IPS-NIHi7 (cell line): Measurements from ENCODE around the gene PGP.

ENCODE experiments used
- DNase-seq: peaks from one replicate; pipeline ENCODE4 v3.0.0; 2012; ENCODE audit warnings: mixed read lengths; ENCODE audit errors: extremely low spot score

The PGP gene

GRCh38 chr16:2199095-2199494 lies 15.5 kb downstream of the PGP start:
- DNase-seq = no peak

- DNase-seq = no peak
These were observed 16.4 kb downstream of the PGP start for GRCh38 chr16:2198283-2198682.

GRCh38 chr16:2197765-2198164 lies 16.9 kb downstream of the PGP start:
- DNase-seq = no peak

GRCh38 chr16:2196981-2197511 lies 17.6 kb downstream of the PGP start:
- no peak for DNase-seq

- peak; percentile 54 for DNase-seq
These were observed 18.3 kb downstream of the PGP start, which contains the start of gene CASKIN1 for GRCh38 chr16:2196162-2196980. Gene CASKIN1, minus strand, starts transcription at chr16:2196605. Its CDS starts 173 bp downstream, at chr16:2196432.

- DNase-seq = peak; percentile 31
These were observed 19.1 kb downstream of the PGP start for GRCh38 chr16:2195322-2196161.

GRCh38 chr16:2194852-2195321 lies 19.8 kb downstream of the PGP start:
- DNase-seq = peak; percentile 84

- no peak for DNase-seq
These were observed 20.3 kb downstream of the PGP start for GRCh38 chr16:2194166-2194834.

GRCh38 chr16:2191446-2191706 lies 23.3 kb downstream of the PGP start:
- DNase-seq = no peak

GRCh38 chr16:2190659-2191445 lies 23.8 kb downstream of the PGP start:
- no peak for DNase-seq

- DNase-seq = no peak
These were observed 24.5 kb downstream of the PGP start for GRCh38 chr16:2190002-2190658.

GRCh38 chr16:2189252-2189893 lies 25.3 kb downstream of the PGP start:
- no peak for DNase-seq

- no peak for DNase-seq
These were observed 26.2 kb downstream of the PGP start for GRCh38 chr16:2188395-2188794.

GRCh38 chr16:2187212-2187611 lies 27.4 kb downstream of the PGP start:
- DNase-seq = no peak

- no peak for DNase-seq
These were observed 28.1 kb downstream of the PGP start for GRCh38 chr16:2186505-2186904.

GRCh38 chr16:2186064-2186463 lies 28.6 kb downstream of the PGP start:
- DNase-seq = no peak

- no peak for DNase-seq
These were observed 29.7 kb downstream of the PGP start for GRCh38 chr16:2184962-2185361.

GRCh38 chr16:2184346-2184745 lies 30.3 kb downstream of the PGP start:
- no peak for DNase-seq

GRCh38 chr16:2183671-2184070 lies 31.0 kb downstream of the PGP start:
- DNase-seq = no peak

- no peak for DNase-seq
These were observed 32.7 kb downstream of the PGP start for GRCh38 chr16:2181952-2182351.
